PC-9 (cell line): Measurements from ENCODE around the gene KLK3.

ENCODE experiments used
- EZH2 ChIP-seq: fragments of 200-600 bp; sonication (generic); IDR thresholded peaks from 2 replicates; pipeline ENCODE4 v1.8.0; 2017; ENCODE audit warnings: antibody characterized with exemption, low read depth
- TF ChIP-seq, protein P1 (sequence below): fragments of 200-600 bp; sonication (generic); conservative IDR thresholded peaks from 2 replicates; pipeline ENCODE4 v1.6.1; 2017; ENCODE audit warnings: mixed run types, antibody characterized with exemption, mild to moderate bottlenecking, moderate library complexity

GRCh38 chr19:50833117-50833801, 21.5 kb upstream of the KLK3 start, which contains the start of gene KLK15:
- TF ChIP-seq EZH2: no peak
- TF ChIP-seq, protein P1, sequence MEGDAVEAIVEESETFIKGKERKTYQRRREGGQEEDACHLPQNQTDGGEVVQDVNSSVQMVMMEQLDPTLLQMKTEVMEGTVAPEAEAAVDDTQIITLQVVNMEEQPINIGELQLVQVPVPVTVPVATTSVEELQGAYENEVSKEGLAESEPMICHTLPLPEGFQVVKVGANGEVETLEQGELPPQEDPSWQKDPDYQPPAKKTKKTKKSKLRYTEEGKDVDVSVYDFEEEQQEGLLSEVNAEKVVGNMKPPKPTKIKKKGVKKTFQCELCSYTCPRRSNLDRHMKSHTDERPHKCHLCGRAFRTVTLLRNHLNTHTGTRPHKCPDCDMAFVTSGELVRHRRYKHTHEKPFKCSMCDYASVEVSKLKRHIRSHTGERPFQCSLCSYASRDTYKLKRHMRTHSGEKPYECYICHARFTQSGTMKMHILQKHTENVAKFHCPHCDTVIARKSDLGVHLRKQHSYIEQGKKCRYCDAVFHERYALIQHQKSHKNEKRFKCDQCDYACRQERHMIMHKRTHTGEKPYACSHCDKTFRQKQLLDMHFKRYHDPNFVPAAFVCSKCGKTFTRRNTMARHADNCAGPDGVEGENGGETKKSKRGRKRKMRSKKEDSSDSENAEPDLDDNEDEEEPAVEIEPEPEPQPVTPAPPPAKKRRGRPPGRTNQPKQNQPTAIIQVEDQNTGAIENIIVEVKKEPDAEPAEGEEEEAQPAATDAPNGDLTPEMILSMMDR: no peak
